ENCODE results near the gene ELOVL2.
"Not testable (repeated sequence)": the region's sequence is repeated elsewhere in the genome, so short reads cannot be mapped to it uniquely, and the experiment has no call there.

Gene ELOVL2

DNA sequence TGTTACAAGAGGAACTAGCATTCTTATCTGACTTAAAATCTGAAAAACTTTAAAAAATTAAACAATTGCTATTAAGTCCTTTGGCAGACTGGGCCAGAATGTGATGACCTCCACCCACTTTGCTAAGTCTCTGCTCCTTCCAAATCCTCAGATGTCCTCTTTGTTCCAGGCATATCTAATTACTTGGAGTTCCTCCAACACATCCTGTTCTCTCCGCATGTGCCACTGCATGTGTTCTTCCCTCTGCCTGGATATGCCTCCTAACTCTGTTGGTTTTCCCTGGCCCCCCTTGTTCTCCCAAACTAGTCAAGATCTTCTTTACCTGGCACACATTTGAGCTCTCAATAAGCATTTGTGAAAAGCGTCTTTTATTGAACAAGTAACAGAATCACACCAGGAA, 23.1 kb downstream of the ELOVL2 start:
- DNase-seq: no peak

DNA sequence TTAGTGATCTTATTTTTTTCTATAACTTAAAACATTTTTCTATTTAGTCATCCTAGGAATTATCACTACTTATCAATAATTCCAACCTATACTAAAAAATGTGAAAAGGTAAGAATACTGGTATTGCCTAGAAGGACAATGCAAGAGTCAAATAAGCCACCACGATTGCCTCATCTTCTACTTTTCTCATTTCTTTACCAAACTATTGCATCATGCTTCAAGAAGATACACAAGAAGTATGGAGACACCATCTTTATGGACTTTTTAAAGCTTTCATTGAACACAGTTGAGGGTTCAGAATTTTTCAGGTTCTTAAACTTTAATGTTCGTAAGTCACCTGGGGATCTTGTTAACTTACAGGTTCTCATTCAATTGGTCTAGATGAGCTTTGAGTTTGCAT, 25.9 kb downstream of the ELOVL2 start:
- DNase-seq: no peak

DNA sequence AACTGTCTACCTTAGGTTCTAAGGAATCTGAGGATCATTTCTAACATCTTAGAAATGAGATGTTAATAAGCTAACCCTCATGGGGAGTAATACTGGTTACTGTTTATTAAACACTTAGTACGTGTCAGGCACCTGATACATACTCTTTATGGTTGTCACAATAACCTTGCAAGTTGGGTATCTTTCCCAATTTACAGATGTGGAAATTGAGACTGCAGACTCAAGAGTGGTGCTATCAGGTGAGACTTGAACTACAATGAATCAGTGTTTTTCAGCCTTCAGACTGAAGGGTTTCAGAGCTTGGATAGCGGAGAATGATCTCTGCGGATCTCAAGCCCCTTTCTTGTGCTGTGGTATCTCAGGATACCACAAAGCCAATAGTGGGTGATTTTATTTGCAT, 27.0 kb downstream of the ELOVL2 start:
- DNase-seq: no peak

DNA sequence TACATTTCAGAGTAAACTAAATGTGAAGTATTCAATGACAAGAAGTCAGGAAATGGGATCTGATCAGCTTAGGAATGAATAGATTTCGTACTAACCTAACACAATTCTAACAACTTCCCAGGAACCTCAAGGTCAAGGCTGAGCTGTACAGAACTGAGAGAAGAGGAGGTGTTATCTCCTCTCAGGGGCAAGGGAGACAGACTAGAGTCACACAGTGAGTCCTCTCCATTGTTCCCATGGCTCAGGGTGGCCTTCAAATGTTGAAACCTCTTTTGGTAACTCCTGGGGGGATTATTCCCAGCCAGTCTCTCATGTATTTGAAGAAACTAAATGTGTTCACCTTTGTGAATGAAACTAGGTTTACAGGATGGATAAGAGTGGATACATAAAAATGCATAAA, 27.7 kb downstream of the ELOVL2 start:
- no peak for DNase-seq

DNA sequence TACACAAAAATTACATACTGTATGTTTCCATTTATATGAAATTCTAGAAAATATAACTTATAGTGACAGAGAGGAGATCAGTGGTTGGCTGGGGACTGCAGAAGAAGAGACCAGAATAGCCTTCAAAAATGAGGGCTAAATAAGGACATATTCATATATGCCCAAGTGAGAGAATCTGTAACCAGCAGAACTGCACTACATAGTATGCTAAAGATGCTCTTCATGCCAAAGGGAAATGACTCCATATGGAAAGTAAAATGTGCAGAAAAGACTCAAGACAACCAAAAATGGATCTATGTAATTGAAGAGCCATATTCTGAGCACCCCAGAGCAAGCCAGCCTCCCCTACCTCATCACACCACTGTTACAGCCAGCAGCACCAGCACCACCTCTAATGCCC, 29.0 kb downstream of the ELOVL2 start:
- no peak for DNase-seq

DNA sequence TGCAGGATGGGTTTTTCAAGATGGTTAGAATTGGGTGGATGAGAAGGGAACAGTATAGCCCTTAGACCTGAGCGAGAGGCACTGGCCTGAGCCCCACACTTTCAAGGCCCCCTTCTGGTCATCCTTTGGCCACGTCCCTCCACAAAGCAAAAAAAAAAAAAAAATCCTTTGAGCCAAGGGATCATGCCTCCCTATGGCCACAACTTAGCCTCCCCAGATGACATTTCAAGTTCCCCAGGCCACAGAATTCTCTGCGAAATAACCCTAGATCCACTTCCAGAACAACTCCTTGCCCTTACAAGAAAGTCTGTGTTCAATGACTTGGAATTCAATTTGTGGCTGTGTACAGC, 30.4 kb downstream of the ELOVL2 start:
- no peak for DNase-seq

DNA sequence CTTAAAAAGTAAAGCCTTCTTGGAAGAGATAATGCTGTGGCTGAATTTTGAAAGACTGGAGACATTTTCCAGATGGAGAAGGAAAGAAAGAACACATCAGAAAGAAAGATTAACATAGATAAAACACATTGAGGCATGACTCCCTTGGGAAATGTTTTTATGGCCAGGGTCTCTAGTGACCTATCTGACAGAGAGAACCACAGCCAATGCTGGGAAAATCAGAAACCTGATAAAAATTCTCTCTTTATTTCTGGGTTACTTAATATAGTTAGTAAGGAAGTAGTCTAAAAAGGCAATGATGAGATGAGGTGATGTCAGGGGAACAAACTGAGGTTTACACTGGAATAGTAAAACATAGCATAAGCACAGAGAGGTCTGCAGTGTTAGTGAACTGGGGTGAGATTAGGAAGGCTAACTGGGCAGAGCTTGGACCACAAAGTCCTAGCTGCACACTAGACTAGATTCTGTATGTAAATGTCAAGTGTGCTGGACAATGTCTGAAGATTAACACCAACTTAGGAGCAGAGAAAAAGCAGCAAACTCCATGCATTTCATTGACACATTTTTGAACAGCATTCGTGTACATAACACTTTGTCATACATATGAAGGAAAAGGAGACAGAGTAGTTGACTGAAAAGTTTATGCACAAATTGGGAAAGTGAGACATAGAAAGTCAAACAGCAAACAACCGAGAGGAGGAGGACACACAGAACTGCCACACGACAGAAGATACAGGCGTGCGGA, 31.0 kb downstream of the ELOVL2 start:
- no peak for DNase-seq

DNA sequence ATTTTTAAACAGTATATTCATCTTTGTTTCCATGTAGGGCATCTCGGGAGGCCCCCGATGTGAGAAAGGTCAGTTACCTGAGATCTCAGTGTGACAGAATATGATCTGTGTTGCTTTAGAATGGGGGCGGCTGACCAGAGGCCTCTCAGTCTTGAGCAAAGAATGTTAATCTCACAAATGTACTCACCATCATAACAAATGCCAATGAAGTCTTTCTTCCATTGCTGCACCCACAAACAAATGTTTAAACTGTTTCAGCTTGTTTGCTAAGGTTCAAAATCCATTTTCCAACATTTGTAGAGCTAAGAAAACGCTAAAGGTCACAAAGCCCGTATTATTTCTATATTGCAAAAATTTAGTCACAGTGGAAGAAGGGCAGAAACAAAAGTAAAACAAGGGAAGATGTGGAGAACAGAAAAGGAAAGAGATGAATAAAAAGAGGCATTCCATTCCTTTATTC, 31.8 kb downstream of the ELOVL2 start:
- DNase-seq: no peak

DNA sequence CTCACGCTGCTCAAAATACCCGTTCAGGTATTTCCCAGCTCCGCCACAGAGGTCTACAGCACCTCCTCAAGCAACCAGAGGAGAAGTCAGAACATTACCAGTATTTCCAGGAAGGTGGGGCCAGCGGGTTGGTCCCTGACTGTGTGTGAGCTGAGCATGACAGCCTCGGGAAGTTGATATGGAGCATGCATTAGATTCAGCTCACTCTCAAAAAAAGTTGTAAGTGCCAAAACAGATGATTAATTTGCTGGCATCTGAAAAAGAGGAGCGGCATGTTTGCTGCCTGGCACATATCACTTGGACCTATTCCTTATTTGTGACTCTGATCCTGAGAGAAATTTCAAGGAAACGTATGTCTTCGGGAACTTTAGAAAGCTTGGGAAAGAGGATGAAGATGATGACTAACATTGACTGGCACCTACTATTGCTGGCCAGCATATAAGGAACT, 32.3 kb downstream of the ELOVL2 start:
- DNase-seq: no peak

DNA sequence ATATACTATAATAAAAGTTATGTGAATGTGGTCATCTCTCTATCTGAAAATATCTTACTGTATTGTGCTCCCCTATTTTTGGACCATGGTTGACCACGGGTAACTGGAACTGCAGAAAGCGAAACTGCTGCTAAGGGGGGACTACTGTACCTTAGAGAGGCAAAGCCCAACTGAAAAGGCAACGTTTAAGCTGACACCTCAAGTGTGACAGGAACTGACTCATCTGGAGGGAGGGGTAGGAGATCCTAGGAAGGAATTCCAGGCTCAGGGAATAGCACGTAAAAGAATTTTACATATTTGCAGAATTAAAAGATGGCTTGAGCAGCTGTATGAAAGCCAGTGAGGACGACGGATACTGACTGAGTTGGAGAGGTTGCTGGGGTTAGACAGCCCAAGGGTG, 34.8 kb downstream of the ELOVL2 start:
- DNase-seq: peak; percentile 71

DNA sequence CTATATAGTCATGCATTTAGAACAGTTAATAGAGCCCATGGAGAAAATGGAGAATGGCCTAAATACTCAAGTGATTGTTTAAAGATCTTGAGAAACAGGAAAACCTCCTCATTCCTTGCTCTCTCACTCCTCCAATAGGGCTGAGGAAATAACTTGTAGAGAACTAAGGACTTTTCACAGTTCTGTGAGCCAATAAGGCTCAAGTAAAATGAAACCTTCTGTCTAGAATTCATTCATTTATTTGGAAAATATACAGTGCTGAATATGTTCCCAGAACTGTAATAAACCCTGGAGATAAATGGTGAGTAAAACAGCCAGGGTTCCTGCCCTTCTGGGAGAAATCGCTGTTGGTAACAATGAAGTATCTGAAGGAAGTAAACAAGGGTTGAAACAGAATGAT, 35.3 kb downstream of the ELOVL2 start:
- DNase-seq: peak; percentile 53

DNA sequence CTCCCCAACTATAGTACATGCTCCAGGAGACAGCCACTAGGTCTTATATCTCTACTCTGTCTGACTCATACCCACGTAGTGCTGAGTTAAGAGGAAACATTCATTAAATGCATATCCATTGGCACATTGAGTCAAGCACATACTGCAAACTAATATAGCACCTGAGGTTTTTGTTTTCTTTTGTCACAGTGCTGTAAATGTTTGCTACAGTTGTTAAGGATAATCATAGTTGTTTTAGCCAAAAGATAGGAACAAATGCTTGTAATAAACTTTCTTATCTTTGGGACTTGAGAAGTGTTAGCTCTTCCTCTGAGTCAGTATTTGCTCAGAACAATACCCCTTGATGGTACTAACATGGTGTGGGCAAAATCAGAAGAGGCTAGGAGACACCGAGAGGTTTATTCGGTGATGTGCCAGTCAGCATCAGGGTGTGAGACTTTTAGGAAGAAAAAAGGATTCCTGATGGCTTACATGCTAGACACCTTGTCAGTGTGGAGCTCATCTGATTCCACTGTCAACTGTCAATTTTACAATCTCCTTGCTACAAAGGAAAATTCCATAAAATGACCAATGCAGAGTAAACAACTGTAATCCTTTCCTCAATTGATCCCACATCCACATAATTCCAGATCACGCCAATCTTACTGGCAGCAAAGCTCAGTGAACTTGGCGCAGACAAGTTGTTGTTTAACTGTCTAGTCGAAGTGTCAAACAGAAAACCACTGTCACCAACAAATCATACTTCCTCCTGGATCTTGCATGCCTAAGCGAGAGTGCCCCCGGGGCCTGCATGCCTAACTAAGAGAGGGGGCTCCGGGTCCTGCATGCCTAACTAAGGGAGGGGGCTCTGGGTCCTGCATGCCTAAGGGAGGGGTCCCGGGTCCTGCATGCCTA, 36.1 kb downstream of the ELOVL2 start:
- peak; percentile 70 for DNase-seq

DNA sequence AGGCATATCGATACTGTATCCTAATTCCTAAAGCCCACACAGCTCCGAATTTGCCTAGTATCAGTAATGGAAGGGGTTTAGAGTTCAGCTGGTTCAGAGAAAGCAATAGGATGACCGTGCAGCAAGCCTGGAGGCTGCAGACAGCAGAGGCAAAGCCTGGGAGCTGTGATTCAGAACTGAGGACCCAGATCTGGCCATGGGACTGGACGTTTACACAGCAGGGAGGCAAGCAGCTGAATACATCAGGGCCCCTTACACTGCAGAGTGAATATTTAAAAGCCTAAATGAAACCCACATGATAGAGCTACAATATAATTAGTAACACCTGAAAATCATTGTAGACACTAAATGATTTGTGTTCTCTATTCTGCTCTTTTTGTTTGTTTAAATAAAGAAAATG, 38.0 kb downstream of the ELOVL2 start:
- DNase-seq: no peak

DNA sequence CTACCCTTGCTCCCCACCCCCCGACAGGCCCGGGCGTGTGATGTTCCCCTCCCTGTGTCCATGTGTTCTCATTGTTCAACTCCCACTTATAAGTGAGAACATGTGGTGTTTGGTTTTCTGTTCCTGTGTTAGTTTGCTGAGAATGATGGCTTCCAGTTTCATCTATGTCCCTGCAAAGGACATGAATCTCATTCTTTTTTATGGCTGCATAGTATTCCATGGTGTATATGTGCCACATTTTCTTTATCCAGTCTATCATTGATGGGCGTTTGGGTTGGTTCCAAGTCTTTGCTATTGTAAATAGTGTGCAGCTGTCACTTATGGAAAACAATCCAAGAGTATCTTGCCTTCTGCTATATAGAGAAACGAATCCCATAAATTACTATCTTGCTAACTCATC, 40.8 kb downstream of the ELOVL2 start:
- DNase-seq: not testable (repeated sequence)

DNA sequence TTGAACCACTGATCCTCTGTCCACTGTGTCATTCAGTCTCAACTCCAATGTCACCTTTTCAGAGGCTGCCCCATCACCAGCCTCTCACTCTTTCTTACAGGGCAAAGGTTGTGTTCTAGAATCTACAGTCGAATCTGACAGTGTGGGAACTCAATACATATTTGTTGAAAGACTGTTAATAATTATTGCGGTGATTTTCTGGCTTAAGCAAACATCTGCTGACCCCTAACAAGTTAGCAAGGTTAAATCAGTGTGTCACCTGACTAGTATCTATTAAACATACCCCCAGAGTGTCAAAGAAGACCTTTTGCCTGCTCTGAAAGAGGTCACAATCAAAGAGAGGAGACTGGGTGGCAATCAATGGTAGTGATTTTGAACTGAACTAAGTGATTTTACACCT, 41.9 kb downstream of the ELOVL2 start:
- DNase-seq: no peak

DNA sequence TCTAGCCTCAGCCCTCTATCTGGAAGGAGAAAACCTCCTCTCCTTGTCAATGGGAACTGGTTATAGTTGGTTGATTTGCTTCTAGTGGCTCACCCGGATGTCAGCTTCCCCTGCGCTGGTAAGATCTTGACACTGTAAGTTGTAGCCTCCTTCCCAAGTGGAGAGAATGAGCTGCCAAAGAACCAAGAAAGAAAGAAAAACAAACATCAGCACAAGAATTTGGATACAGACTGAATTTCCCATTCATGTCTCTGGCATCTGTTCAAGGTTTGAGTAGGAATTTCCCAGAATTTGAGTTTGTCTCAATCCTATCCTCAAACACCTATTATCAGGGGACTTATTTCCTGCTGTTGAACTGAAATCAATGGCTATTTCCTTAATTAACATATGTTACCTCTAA, 44.1 kb downstream of the ELOVL2 start:
- peak; percentile 18 for DNase-seq

DNA sequence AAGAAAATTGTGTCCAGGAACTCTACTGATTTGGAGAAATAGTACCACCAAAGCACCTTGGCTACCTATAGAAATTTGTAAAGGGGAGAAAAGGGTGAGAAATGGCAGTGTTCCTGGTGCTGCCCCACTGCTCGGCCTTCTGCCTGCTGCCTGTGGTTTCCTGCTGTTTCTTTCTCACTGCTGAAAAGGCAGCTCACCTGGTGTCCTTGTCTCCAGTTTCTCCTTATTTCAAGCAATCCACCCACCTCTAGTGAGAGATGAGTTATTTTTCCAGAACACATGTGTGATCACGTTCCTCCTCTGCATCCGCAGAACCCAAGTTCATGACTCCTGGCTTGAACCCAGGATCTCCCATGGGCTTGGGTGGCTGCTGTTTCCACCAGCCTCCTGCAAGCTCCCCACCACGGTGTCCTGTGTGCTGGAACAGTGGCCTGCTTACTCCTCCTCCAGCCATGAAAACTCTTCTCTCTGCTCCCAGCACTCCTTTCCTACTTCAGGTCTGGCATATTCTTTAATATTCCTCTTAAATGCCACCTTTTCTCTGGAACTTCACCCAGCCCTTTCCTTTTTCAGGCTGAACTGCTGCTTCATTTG, 48.9 kb downstream of the ELOVL2 start:
- no peak for DNase-seq

DNA sequence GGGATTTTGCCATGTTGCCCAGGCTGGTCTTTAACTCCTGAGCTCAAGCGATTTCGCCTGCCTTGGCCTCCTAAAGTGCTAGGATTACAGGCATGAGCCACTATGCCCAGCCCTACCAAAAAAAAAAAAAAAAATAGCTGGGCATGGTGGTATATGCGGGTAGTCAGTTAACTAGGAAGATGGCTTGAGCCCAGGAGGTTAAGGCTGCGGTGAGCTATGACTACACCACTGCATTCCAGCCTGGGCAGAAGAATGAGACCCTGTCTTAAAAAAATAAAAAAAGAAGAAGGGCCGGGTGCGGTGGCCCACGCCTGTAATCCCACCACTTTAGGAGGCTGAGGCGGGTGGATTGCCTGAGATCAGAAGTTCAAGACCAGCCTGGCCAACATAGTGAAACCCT, 50.2 kb downstream of the ELOVL2 start:
- DNase-seq: no peak

DNA sequence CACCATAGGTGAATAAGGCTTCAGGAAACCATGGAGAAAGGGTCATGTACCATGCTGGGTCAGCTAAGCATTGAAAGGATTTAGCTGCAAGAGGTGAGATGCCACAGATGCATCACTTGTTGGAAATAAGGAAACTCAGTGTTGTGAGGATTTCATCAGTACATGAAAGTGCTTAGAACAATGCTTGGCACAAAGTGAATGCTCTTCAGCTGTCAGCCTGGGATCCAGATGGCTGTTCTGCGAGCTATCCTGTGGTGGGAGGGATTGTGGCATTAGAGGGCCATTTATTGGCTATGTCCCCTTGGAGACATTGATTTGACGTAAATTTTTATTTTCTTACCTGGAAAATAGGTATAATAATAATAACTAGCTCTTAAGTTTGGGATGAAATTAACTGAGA, 53.0 kb downstream of the ELOVL2 start:
- DNase-seq: no peak

DNA sequence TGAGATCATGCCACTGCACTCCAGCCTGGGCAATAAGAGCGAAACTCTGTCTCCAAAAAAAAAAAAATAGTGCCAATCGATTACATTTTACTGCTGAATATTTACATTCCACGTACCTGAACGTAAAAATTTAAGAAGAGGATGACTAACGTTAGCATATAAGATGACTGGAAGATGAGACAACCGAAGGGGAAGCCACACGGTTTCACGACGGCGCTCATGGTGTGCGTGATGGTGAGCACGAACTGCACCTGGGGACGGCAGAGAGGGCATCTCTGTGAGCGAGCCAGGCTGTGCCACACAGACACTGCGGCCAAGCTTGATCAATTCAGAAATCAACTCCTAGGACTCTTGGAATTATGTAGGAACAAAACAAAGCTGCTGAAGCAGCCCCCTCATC, 54.5 kb downstream of the ELOVL2 start:
- no peak for DNase-seq

DNA sequence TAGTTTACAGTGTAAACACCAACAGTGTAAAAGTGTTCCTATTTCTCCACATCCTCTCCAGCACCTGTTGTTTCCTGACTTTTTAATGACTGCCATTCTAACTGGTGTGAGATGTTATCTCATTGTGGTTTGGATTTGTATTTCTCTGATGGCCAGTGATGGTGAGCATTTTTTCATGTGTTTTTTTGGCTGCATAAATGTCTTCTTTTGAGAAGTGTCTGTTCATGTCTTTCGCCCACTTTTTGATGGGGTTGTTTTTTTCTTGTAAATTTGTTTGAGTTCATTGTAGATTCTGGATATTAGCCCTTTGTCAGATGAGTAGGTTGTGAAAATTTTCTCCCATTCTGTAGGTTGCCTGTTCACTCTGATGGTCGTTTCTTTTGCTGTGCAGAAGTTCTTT, 59.1 kb downstream of the ELOVL2 start:
- DNase-seq: not testable (repeated sequence)

DNA sequence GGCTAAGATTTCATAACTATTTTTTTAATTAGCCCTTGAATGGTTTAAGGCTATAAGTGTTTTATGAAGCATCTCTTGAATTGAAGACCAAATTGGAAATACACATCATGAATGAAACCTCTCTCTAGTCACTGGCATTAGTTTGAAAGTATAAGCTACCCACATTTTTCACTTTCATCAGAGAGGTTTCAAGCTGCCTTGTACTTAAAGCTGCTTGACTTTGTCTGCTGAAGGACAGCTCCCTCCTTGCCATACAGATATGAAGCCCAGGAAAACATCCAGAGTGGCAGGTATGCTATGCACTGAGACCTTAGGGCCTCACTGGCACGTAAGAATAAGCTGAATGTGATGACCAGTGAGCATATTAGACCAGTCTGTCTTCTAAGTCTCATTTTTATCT, 62.7 kb downstream of the ELOVL2 start:
- DNase-seq: no peak

DNA sequence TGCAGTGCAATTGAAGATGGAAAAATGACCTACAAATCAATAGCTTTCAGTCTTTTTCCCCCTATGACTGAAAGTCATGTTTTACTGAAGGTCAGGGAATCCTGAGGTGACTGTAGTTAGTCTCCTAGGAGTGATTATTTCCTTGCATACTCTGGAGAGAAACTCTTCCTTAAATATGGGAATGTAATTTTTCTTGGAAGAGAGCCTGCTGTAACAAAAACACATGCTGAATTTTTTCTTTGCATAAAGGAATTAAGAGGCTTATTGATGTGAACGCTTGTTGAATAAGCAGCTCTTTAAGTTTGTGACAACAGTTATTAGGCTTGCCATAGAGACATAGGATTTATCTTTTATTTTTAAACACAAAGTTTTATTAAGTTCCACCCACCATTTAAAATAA, 64.5 kb downstream of the ELOVL2 start:
- DNase-seq: no peak
